Caco-2 (cell line): Measurements from ENCODE around the gene RAP1GDS1. TPM values are rescaled to one million over a fixed set of nuclear protein-coding genes. Genes with fewer than 3 reads are reported as not detected.
"Not testable (repeated sequence)": the region's sequence is repeated elsewhere in the genome, so short reads cannot be mapped to it uniquely, and the experiment has no call there.

Experiments used
- BruUV-seq: library from RNA; stranded (reverse); fragments of 400-500 nt; replicated peaks from 2 replicates; lab custom pipeline; 2021; lab: Mats Ljungman, UMichigan
- CTCF ChIA-PET: fragments of 300-600 bp; sonication (Branson Sonifier 250); formaldehyde crosslinking; loops from one replicate; lab custom pipeline; 2022; ENCODE audit warnings: antibody characterized with exemption; lab: Charles Lee
- POLR2A ChIA-PET: fragments of 300-600 bp; sonication (Branson Sonifier 250); formaldehyde crosslinking; loops from one replicate; lab custom pipeline; 2022; ENCODE audit warnings: antibody characterized with exemption; lab: Charles Lee
- DNase-seq, 2 experiments: peaks; one replicate each; pipeline versions ENCODE4 v3.0.0 to v3.0.0-alpha.2; 2020 to 2022
- H3K27me3 ChIP-seq: replicated peaks from 2 replicates; pipeline ENCODE4 v1.6.0; 2011; ENCODE audit warnings: low read length; ENCODE audit not compliant: control insufficient read depth, insufficient read depth
- H3K36me3 ChIP-seq: 2 replicates; pipeline ENCODE4 v1.5.1; 2011; ENCODE audit warnings: low read length; ENCODE audit not compliant: control insufficient read depth, insufficient read depth
- H3K4me1 ChIP-seq: fragments of 250-450 bp; sonication (Bioruptor Pico); 2 replicates; pipeline ENCODE4 v1.5.1; 2020; ENCODE audit warnings: mild to moderate bottlenecking
- H3K4me3 ChIP-seq: 2 replicates; pipeline ENCODE4 v1.5.1; 2011; ENCODE audit warnings: low read depth, mild to moderate bottlenecking, control low read depth, low read length
- H3K9me3 ChIP-seq: fragments of 250-450 bp; sonication (Bioruptor Pico); 2 replicates; pipeline ENCODE4 v1.5.1; 2020; ENCODE audit warnings: mild to moderate bottlenecking, moderate library complexity
- H3K27ac Mint-ChIP-seq: one replicate; pipeline ENCODE4 v1.8.0; 2022; ENCODE audit warnings: mixed read lengths; ENCODE audit not compliant: unreplicated experiment
- H3K27me3 Mint-ChIP-seq: one replicate; pipeline ENCODE4 v1.8.0; 2022; ENCODE audit warnings: mixed read lengths; ENCODE audit not compliant: insufficient read depth, unreplicated experiment
- H3K36me3 Mint-ChIP-seq: one replicate; pipeline ENCODE4 v1.8.0; 2022; ENCODE audit warnings: mild to moderate bottlenecking, mixed read lengths; ENCODE audit not compliant: insufficient read depth, unreplicated experiment
- H3K4me1 Mint-ChIP-seq: one replicate; pipeline ENCODE4 v1.8.0; 2022; ENCODE audit warnings: low read depth, mixed read lengths; ENCODE audit not compliant: unreplicated experiment
- H3K4me3 Mint-ChIP-seq: one replicate; pipeline ENCODE4 v1.8.0; 2022; ENCODE audit warnings: mild to moderate bottlenecking, moderate library complexity, mixed read lengths; ENCODE audit not compliant: unreplicated experiment
- H3K9me3 Mint-ChIP-seq: one replicate; pipeline ENCODE4 v1.8.0; 2022; ENCODE audit warnings: mixed read lengths; ENCODE audit not compliant: unreplicated experiment
- CTCF ChIP-seq, 2 experiments: fragments of 200-600 bp in 1 of 2; IDR thresholded peaks; 1 replicate in 1 of 2; 2 replicates in 1 of 2; pipeline versions ENCODE4 v1.5.1 to v1.8.0; 2011 to 2022; ENCODE audit warnings: antibody characterized with exemption in 1 of 2, control low read depth in 1 of 2, inconsistent platforms in 1 of 2, low read depth in 1 of 2, low read length in 1 of 2, mild to moderate bottlenecking in 1 of 2, moderate library complexity in 1 of 2; ENCODE audit not compliant: insufficient read depth in 1 of 2, severe bottlenecking in 1 of 2, unreplicated experiment in 1 of 2
- intact Hi-C: fragments of 100-400 bp; cut with micrococcal nuclease; formaldehyde crosslinking; loops from one replicate; pipeline ENCODE4 v1.10.0; 2022; ENCODE audit not compliant: unreplicated experiment
- total RNA-seq: library from RNA; stranded (reverse); gene quantifications from 2 replicates; pipeline ENCODE4 v1.2.3, GENCODE V29; 2022

Gene RAP1GDS1
- total RNA-seq, 1 experiment from 2014 or later = 45.5 TPM

GRCh38 chr4:98284640-98285046, 23.5 kb downstream of the RAP1GDS1 start:
- no peak for TF ChIP-seq CTCF (IDR thresholded peaks at IDR 0.05; ENCODE audit: insufficient read depth in 1 of 2, low read depth in 1 of 2, low read length in 1 of 2, severe bottlenecking in 1 of 2, unreplicated experiment in 1 of 2)
- H3K27me3 Mint-ChIP-seq = no peaks in the 10 kb centered on the region
- no peak overlapping the region for H3K4me3 ChIP-seq
- POLR2A ChIA-PET = no interaction called here
- H3K27ac Mint-ChIP-seq = no peak overlapping the region
- CTCF ChIA-PET = no interaction called here
- H3K36me3 ChIP-seq = no peaks in the 10 kb centered on the region
- peaks cover 5% of the 10 kb centered on the region; the same call in 1 of the 2 replicates for H3K4me1 ChIP-seq
- H3K4me1 Mint-ChIP-seq = peaks cover 9% of the 10 kb centered on the region
- BruUV-seq = no TSS peak
- peaks cover 3% of the 10 kb centered on the region for H3K36me3 Mint-ChIP-seq
- no peaks in the 10 kb centered on the region for H3K9me3 ChIP-seq
- no peaks in the 10 kb centered on the region for H3K9me3 Mint-ChIP-seq
- H3K4me3 Mint-ChIP-seq = no peak overlapping the region
- intact Hi-C loops = no loop called here
- no peaks in the 10 kb centered on the region for H3K27me3 ChIP-seq
- DNase-seq = peak; percentile 4 to 36

GRCh38 chr4:98285676-98286075, 24.5 kb downstream of the RAP1GDS1 start:
- Histone ChIP-seq H3K4me3 (no peak overlapping the region), H3K36me3 (no peaks in the 10 kb centered on the region), H3K9me3 (no peaks in the 10 kb centered on the region), H3K4me1 (peaks cover 6% of the 10 kb centered on the region; the same call in 1 of the 2 replicates), H3K27me3 (no peaks in the 10 kb centered on the region)
- no TSS peak for BruUV-seq
- peaks cover 15% of the 10 kb centered on the region for H3K4me1 Mint-ChIP-seq
- TF ChIP-seq CTCF (IDR thresholded peaks at IDR 0.05; ENCODE audit: insufficient read depth in 1 of 2, low read depth in 1 of 2, low read length in 1 of 2, severe bottlenecking in 1 of 2, unreplicated experiment in 1 of 2) = no peak
- DNase-seq = no peak
- H3K36me3 Mint-ChIP-seq = no peaks in the 10 kb centered on the region
- H3K9me3 Mint-ChIP-seq = no peaks in the 10 kb centered on the region
- H3K27ac Mint-ChIP-seq = no peak overlapping the region
- H3K4me3 Mint-ChIP-seq = no peak overlapping the region
- CTCF ChIA-PET = no interaction called here
- POLR2A ChIA-PET = no interaction called here
- intact Hi-C loops = no loop called here
- H3K27me3 Mint-ChIP-seq = no peaks in the 10 kb centered on the region

GRCh38 chr4:98287328-98287727, 26.1 kb downstream of the RAP1GDS1 start:
- H3K4me3 ChIP-seq = no peak overlapping the region

GRCh38 chr4:98288671-98289070, 27.5 kb downstream of the RAP1GDS1 start:
- intact Hi-C loops, H3K27me3 ChIP-seq, H3K4me3 ChIP-seq, H3K9me3 ChIP-seq, CTCF ChIA-PET, H3K36me3 ChIP-seq, H3K9me3 Mint-ChIP-seq, DNase-seq, H3K4me3 Mint-ChIP-seq, POLR2A ChIA-PET, BruUV-seq, H3K36me3 Mint-ChIP-seq, H3K27me3 Mint-ChIP-seq, H3K27ac Mint-ChIP-seq, H3K4me1 ChIP-seq: not testable (repeated sequence)
- H3K4me1 Mint-ChIP-seq = peaks cover 13% of the 10 kb centered on the region

More at GRCh38 chr4:98287328-98287727, 26.1 kb downstream of the RAP1GDS1 start:
- Mint-ChIP-seq H3K4me3 (no peak overlapping the region), H3K27ac (no peak overlapping the region), H3K36me3 (no peaks in the 10 kb centered on the region), H3K27me3 (no peaks in the 10 kb centered on the region), H3K9me3 (no peaks in the 10 kb centered on the region), H3K4me1 (peaks cover 20% of the 10 kb centered on the region)
- BruUV-seq = no TSS peak
- TF ChIP-seq CTCF (IDR thresholded peaks at IDR 0.05; ENCODE audit: insufficient read depth in 1 of 2, low read depth in 1 of 2, low read length in 1 of 2, severe bottlenecking in 1 of 2, unreplicated experiment in 1 of 2) = no peak
- no peaks in the 10 kb centered on the region for H3K9me3 ChIP-seq
- ChIA-PET POLR2A (no interaction called here), CTCF (no interaction called here)
- no peaks in the 10 kb centered on the region for H3K36me3 ChIP-seq
- intact Hi-C loops = no loop called here
- H3K4me1 ChIP-seq = peaks cover 9% of the 10 kb centered on the region; the same call in 1 of the 2 replicates
- no peak for DNase-seq
- H3K27me3 ChIP-seq = no peaks in the 10 kb centered on the region
